Measurements from ENCODE around the gene FXYD6.

Gene FXYD6

GRCh38 chr11:117910525-117910924, 34.1 kb upstream of the FXYD6 start:
- DNase-seq (ENCODE audit: low read depth) = no peak

GRCh38 chr11:117909611-117910382, 33.3 kb upstream of the FXYD6 start:
- DNase-seq (ENCODE audit: low read depth) = no peak

DNA sequence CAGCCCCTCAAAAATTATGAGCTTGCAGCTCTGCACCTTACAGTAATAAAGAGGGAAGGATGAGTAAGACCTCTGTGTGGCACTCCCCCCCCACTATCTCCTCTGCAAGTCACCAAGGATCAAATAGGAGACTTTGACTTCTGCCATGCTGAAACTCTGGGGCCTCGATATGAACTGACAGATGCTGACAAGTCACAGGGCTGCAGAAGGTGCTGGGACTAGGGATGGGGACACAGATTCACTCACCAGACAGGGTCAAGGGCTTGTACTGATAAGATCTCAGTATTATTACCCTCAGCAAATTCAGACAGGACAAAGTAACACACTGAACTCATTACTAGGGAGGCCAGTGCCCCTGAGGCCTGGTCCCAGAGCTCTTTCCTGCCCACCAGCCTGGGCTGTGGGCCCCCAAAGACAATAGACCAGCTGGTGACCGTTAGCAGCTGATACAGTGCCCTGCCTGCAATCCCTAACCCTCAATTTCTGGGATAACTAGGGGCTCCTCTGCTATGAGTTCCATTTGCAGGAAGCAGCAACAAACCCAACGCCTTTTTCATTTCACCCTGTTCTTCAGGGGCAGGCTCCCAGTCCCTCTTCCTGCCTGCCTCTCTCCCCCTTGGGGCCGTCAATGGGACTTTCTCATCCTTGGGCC, 32.6 kb upstream of the FXYD6 start:
- DNase-seq (ENCODE audit: low read depth) = no peak

DNA sequence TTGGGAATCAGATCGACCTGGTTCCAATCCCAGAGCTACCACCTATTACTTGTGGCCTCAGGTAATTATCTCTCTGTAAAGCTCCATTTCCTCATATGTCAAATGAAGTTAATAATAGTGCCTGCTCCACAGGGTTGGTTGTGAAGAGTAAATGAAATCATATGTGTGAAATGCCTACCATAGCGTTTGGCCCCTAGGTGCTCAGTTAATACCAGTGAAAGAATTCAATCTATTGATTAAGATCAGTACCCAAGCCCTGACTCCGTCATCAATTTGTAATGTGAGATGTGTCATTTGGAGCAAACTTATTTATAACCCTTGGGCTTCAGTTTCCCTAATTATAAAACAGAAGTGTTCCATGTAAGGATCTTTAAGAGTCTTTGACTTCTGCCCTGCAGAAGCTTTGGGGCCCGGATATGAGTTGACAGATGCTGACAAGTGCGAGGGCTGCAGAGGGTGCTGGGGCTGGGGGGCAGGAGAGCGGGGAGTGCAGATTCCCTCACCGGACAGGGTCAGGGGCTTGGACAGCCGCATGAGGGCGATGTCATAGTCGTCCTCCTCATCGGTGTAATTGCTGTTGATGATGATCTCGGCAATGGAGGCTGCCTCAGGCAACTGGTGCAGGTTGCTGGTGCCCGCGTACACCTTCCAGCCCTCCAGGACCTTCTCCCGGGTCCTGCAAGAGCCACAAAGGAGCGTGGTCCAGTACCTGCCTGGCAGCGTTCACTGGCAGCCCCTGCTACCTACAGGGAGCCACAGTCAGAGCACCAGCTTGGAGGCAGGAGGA, 31.8 kb upstream of the FXYD6 start:
- no peak for DNase-seq (ENCODE audit: low read depth)

- DNase-seq (ENCODE audit: low read depth) = peak; percentile 28
Observed at GRCh38 chr11:117907276-117908108, 31.0 kb upstream of the FXYD6 start.

DNA sequence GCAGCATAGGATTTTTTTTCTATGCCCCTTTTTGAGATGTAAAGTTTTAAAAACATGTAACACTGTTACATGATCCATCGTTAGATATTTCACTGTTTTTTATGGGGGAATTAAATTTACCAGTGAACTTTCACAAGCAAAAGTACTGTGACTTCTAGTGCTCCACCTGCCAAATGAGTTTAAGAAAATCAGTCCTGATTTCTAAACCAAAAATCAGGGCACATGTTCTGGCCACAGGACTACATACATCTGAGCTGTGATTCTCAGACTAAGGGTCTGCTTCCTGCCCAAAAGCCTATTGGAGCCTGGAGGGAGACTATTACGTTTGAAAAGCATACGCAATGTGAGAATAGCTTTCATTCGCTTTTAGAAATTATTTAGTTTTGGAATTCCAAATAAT, 30.3 kb upstream of the FXYD6 start:
- no peak for DNase-seq (ENCODE audit: low read depth)

DNA sequence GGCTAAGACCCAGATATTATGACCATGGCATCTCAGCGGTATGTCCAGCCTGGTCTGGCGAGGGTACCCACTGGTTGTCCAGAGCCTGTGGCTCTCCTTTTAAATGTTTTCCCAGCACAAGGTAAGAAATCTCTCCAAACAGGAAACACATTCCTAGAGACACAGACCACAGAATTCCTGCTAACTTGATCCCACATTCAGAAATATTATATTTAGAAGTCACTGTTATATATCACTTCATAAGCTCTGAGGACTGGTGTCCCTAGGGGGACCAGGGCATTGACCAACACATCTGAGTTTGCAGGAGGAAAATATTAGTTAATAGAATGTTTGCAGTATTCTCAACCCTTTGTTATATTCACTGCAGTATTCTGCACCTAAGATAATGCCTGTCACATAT, 29.7 kb upstream of the FXYD6 start:
- no peak for DNase-seq (ENCODE audit: low read depth)

- no peak for DNase-seq (ENCODE audit: low read depth)
Observed at GRCh38 chr11:117905524-117905923, 29.1 kb upstream of the FXYD6 start.

DNA sequence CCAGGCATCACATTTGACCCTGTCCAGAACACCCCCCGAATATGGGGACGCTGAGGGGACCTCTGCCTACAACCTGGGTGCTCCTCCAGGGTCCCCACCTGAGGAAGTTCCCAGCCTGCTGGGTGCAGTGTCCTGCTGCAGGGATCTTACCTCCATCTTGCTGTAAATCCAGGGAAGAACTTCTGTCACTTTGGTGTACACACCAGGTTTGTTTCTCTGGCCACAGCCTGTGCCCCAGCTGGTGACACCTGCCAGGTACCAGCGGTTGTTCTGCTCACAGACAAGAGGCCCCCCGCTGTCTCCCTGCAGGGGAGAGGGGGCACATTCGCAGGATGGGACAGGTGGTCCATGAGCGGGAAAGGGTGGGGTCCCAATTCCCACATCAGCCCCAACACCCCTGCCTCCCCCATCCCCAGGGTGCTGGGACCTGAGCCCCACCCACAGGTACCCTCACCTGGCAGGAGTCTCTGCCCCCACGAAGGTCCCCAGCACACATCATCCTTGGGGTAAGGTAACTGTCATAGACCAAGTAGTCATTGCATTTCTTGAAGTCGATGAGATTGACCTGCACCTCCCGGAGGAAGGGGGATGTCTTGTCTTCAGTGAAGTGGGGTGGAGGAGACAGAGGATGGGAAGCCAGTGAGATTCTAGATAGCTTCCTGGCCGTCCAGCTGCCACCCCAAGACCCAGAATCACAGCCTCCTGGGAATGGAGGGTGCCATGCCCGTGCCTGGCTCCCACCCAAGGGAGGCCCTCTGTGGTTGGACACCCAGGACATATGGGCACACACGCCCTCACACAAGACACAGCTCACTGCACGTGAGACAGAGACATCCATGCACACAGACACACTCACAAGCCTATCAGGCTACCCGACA, 27.3 kb upstream of the FXYD6 start:
- DNase-seq (ENCODE audit: low read depth) = no peak

DNA sequence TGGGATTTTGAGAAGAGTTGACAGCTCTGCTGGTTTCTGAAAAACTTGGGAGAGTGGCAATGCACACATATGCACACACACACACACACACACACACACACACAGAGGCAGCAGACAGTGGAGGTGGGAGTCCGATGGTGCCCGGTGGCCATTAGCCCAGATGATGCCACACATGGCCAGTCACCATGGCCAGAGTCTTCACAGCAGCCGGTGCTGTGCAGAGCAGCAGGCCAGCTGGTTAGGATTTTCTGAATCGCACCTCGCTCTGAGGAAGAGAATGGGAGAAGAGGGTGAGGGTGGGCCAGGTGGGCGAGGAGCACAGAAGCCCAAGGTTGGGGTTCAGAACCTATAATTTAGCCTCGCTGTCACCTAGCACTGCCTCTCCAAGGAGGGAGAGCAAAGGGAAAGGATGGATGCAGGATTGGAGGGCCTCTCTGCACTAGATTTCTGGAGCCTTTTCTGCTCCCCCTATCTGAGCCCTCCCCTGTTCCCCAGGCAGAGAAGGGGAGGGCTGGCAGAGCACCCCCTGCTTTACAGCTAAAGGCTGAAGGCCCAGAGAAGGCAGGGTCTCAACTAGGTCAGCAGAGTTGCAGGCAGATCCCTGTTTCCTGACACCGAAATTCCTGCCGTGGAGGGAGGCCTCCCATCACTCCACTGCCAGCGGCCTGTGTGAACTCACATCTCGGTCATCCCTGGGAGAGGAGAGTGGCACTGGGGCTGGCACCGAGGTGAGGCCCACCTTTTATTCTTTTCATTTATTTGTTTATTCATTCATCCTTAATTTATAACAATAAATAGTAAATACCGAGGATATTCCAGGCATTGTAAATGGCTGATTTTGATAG, 25.8 kb upstream of the FXYD6 start:
- DNase-seq (ENCODE audit: low read depth) = no peak

DNA sequence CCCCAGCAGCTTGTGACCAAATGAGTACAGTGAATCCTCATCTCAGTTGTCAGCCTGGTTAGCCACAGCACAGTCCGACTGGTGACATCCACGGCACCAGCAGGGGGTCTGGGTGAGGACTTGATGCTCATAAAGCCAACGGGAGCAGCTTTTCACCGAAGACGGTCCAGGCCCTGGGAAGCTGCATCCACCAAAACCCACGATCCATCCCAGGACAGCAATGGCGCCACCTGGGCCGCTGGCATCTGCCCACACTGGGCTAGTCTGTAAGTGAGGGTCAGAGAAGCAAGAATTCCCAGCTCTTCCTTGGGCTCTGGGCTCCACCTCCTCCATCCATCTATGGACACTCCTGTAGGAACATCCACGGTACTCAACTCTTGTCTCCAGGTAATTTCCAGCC, 25.1 kb upstream of the FXYD6 start:
- DNase-seq (ENCODE audit: low read depth) = no peak

- DNase-seq (ENCODE audit: low read depth) = no peak
Observed at GRCh38 chr11:117900720-117901440, 24.4 kb upstream of the FXYD6 start.

DNA sequence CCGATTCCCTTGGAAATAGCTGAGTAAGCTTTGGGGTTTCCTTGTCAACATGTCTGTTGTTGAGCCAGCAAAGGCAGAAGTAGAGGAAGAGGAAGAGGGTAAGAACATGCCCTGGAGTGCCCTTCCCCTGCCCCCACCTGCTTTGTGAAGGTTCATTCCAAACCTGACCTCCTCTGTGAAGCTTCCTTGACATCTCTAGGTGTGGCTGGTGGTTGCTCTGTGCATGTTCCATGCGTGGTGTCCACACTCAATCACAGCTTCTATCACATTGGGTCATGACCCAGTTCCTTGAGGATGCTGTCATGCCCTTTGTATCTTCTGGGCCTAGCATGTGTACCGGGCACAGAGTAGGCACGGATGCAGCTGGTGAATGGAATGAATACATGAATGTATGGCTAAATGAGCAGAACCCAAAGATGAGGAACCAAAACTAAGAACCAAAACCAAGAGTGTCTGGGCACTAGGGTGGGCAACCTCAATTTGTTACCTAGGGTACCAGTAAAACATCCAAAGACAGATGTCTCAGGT, 23.7 kb upstream of the FXYD6 start:
- DNase-seq (ENCODE audit: low read depth) = no peak

DNA sequence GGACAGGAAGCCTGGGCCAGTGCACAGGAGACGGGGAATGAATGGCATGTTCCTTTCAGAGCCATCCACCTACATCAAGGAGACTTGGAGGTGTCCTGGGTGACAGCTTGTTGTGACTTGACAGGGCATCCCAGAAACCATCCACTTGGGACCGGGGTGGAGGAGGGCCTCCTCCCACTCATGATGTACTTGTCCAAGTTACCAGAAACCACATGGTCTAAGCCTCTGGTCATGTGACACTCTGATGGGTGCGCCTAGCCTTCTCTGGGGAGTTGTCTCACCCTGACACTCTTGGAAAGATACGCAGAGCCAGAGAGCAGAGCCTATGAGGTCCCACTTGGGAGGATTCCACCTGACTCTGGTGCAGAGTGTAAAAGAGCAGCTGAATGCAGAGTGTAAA, 21.6 kb upstream of the FXYD6 start:
- no peak for DNase-seq (ENCODE audit: low read depth)

GRCh38 chr11:117892651-117893050, 16.2 kb upstream of the FXYD6 start:
- no peak for DNase-seq (ENCODE audit: low read depth)

DNA sequence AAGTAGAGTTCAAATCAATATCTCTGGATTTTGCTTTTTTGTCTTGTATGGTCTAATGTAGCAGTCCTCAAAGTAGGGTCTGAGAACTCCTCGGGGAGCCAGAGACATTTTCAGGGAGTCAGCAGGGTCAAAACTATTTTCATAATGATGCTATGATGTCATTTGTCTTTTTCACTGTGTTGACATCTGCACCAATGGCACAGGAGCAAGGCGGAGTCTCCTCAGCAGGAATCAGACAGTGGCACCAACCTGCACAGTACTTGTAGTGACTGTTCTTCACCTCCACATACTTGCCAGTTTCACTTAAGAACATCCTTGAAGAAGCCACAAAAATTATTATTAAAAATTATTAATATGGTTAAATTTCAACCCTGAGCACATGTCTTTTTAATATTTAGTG, 14.9 kb upstream of the FXYD6 start:
- DNase-seq (ENCODE audit: low read depth) = no peak

DNA sequence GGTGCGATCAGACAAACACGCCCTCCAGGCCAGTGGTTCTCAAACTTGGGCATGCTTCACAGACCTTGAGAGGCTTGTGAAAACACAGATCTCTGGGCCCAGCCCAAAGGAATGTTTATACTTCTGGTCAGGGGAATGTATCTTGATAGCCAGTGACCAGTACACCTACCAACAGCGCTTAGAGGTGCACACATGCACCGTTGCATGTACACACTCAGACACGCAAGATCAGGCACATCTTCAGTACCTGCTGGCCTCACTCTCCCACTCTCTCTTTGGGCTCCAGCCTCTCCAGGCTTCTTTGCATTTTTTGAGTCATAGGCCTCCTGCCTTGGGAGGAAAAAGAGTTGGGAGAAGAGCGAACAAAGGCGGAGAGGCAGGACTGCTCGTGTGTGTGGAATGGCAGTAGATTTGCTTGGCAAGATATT, 11.7 kb upstream of the FXYD6 start:
- no peak for DNase-seq (ENCODE audit: low read depth)

DNA sequence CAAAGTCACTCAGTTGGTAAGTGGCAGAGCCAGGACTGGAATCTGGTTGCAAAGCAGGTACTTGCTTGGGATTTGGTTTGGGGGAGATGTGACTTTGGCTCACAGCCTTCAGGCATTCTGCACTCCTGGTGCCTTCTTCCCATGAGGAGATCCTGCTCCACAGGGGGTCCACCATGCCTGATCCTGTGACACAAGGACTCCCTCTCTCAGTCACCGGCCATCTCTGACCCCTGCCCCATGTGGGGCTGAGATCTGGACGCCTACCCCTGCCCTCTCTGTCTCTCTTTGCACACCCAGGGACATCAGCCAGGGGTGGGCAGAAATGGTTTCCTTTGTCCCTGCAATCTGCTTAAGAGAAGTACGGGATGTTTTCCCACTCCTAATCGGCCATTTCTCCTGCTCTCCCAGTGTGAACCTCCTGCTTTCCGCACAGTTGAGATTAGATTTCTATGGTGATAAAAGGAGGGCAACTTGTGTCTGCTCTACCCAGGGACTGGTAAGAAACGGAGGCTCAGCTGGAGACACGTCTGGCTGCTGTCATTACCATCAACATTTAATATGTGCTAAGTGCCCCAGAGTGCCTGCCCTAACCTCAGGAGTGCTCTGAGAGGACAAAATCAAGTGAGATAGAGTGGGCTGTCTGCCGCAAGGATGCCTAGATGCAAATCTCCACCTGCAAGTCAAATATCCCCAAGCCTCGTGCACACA, 11.1 kb upstream of the FXYD6 start:
- DNase-seq (ENCODE audit: low read depth) = no peak

DNA sequence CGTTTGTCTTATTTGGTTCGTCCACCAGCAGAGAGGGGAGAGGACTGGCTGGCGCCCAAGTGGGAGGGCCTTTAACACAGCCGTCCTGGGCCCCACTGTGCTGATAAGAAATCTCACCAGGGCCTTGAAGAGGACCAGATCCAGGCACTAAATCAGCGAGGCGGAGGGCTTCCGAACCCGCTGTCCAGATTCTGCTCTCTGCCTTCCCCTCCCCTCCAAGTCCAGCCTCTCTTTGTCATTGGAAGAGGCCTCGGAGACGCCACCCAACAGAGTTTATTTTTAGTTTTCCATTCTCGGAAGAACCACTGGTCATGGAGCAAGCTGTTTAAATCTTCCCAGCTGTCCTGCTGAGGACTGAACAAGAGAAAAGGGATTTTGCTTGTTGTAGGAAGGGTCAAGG, 9.3 kb upstream of the FXYD6 start:
- no peak for DNase-seq (ENCODE audit: low read depth)

Measured in activated T-helper 1 cell treated with Interleukin-2 at 50 U/mL for 16 hours (primary cell).